Prostate gland (tissue), 2 donors: Measurements from ENCODE around the gene XXYLT1. TPM values are rescaled to one million over a fixed set of nuclear protein-coding genes. Genes with fewer than 3 reads are reported as not detected.
A peak's percentile ranks its signal among the peaks of the same experiment; 100 is the strongest.

Experiments
- DNase-seq: peaks from one replicate; pipeline ENCODE4 v3.0.0-alpha.2; 2019; ENCODE audit warnings: low spot score
- H3K27ac ChIP-seq, 2 donors: fragments of 200-600 bp; sonication (generic); 2 replicates each; pipeline ENCODE4 v1.5.1; 2017 to 2019
- H3K27me3 ChIP-seq: fragments of 200-600 bp; sonication (generic); replicated peaks from 2 replicates; pipeline ENCODE4 v1.5.1; 2019; ENCODE audit not compliant: insufficient read depth
- H3K36me3 ChIP-seq, 2 donors: fragments of 200-600 bp; sonication (generic); 1 replicate in 1 of 2; 2 replicates in 1 of 2; pipeline versions ENCODE4 v1.5.1 to v1.8.1; 2017 to 2019
- H3K4me1 ChIP-seq: fragments of 200-600 bp; sonication (generic); replicated peaks from 2 replicates; pipeline ENCODE4 v1.5.1; 2019
- H3K4me3 ChIP-seq, 2 donors: fragments of 200-600 bp; sonication (generic); 2 replicates each; pipeline ENCODE4 v1.5.1; 2017 to 2019
- H3K9me3 ChIP-seq: fragments of 200-600 bp; sonication (generic); 2 replicates; pipeline ENCODE4 v1.5.1; 2017
- POLR2A ChIP-seq: fragments of 450-650 bp; IDR thresholded peaks from one replicate; pipeline ENCODE4 v1.6.1; 2016; ENCODE audit warnings: antibody characterized with exemption, mild to moderate bottlenecking
- POLR2AphosphoS5 ChIP-seq: sonication (generic); formaldehyde crosslinking; IDR thresholded peaks from one replicate; pipeline ENCODE4 v1.6.1; 2017; ENCODE audit warnings: antibody characterized with exemption
- whole genome bisulfite sequencing: methylation state at CpG from one replicate; pipeline ENCODE4 v1.1.5; 2018; 5-methylcytosine and 5-hydroxymethylcytosine counted together
- intact Hi-C: fragments of 100-400 bp; cut with DNase I; formaldehyde crosslinking; loops from one replicate; pipeline ENCODE4 v1.14.2; 2022
- total RNA-seq, 2 donors: library from RNA; depleted of rRNA; stranded (reverse); fragments of >200 nt; gene quantifications; one replicate each; pipeline ENCODE4 v1.1.0, GENCODE V29; 2016
- TF ChIP-seq, protein P1 (sequence below), 4 experiments: fragments of 200-600 bp in 2 of 4; fragments of 450-650 bp in 2 of 4; sonication (generic) in 2 of 4; IDR thresholded peaks; 1 replicate in 3 of 4; 2 replicates in 1 of 4; pipeline ENCODE4 v1.5.1; 2016 to 2019; ENCODE audit warnings: antibody characterized with exemption in 4 of 4, mild to moderate bottlenecking in 2 of 4, moderate library complexity in 2 of 4

The XXYLT1 gene
- total RNA-seq, 2 donors from 2014 or later = 14.9 to 22.7 TPM

DNA sequence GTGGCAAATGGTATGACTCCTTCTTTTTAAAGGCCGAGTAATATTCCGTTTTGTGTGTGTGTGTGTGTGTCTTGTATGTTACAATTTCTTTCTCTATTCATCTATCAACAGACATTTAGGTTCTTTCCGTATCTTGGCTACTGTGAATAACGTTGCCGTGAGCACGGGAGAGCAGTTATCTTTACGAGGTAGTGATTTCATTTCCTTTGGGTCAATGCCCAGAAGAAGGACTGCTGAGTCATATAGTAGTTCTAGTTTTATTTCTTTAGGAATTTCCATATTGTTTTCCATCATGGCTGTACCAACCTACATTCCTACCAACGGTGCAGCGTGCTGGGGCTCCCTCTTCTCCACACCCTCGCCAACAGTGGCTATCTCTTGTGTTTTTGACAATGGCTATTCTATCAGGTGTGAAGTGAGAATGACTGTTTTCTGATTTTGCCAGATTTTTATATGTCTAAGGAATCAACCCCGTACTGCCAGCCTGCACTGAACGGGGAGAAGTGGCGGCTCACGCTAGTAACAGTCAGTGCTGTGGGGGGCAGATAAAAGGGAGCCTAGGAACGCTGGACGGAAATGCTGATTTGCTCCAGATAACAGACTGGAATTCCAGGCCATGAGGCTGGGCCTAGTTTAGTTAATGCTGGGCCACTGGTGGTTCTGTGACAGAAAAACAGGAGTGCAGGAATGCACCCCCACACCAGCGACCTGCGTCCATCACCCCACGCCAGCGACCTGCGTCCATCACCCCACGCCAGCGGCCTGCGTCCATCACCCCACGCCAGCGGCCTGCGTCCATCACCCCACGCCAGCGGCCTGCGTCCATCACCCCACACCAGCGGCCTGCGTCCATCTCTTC, 168.1 kb downstream of the XXYLT1 start:
- TF ChIP-seq, protein P1, sequence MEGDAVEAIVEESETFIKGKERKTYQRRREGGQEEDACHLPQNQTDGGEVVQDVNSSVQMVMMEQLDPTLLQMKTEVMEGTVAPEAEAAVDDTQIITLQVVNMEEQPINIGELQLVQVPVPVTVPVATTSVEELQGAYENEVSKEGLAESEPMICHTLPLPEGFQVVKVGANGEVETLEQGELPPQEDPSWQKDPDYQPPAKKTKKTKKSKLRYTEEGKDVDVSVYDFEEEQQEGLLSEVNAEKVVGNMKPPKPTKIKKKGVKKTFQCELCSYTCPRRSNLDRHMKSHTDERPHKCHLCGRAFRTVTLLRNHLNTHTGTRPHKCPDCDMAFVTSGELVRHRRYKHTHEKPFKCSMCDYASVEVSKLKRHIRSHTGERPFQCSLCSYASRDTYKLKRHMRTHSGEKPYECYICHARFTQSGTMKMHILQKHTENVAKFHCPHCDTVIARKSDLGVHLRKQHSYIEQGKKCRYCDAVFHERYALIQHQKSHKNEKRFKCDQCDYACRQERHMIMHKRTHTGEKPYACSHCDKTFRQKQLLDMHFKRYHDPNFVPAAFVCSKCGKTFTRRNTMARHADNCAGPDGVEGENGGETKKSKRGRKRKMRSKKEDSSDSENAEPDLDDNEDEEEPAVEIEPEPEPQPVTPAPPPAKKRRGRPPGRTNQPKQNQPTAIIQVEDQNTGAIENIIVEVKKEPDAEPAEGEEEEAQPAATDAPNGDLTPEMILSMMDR (IDR thresholded peaks at IDR 0.05) = no peak
- TF ChIP-seq POLR2AphosphoS5 = peak; percentile 98
- DNase-seq = peak; percentile 85
- Histone ChIP-seq H3K4me3 (no peak overlapping the region), H3K27me3 (no peaks in the 10 kb centered on the region), H3K27ac (peak overlapping the region; percentile 58 to 69), H3K36me3 (no peaks in the 10 kb centered on the region), H3K9me3 (no peaks in the 10 kb centered on the region), H3K4me1 (no peaks in the 10 kb centered on the region)
- intact Hi-C loops = loop anchor here (10.0 kb wide), 1 partner anchor 328 kb away; no protein-coding TSS in a partner anchor
- WGBS = 62% methylated on average over 32 of the region's 32 CpGs

DNA sequence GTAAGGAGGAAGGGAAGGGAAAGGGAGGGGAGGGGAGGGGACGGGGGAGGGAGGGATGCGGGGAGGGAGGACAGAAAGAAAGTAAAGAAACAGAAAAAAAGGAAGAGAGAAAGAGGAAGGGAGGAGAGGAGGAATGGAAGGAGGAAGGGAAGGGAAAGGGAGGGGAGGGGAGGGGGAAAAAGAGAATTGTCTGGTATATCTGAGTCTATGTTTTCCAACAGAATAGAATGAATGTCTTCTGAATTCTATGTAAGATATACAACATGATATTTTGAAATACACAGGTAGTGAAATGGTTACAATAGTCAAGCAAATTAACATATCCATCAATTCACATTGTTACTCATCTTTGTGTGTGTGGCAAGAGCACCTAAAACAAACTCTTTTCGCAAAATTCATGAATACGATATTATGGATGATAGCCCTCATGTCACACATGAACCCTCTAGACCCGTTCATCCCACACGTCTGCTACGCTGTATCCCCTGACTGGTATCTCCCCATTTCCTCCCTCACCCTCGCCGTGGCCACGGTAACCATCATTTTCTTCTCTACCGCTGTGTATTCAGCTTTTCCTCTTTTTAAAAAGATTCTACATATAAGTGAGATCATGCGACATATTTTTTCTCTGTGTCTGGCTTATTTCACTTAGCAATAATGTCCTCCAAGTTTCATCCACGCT, 168.9 kb downstream of the XXYLT1 start:
- WGBS = 89% methylated on average over 13 of the region's 13 CpGs
- Histone ChIP-seq H3K27me3 (no peaks in the 10 kb centered on the region), H3K36me3 (no peaks in the 10 kb centered on the region), H3K4me3 (no peak overlapping the region), H3K9me3 (no peaks in the 10 kb centered on the region), H3K27ac (peak overlapping the region; percentile 58 to 69), H3K4me1 (peaks cover 1% of the 10 kb centered on the region)
- no peak for TF ChIP-seq POLR2A
- TF ChIP-seq, protein P1 (IDR thresholded peaks at IDR 0.05) = no peak
- no peak for TF ChIP-seq POLR2AphosphoS5
- intact Hi-C loops = loop anchor here (10.0 kb wide), 1 partner anchor 327 kb away; no protein-coding TSS in a partner anchor
- no peak for DNase-seq

DNA sequence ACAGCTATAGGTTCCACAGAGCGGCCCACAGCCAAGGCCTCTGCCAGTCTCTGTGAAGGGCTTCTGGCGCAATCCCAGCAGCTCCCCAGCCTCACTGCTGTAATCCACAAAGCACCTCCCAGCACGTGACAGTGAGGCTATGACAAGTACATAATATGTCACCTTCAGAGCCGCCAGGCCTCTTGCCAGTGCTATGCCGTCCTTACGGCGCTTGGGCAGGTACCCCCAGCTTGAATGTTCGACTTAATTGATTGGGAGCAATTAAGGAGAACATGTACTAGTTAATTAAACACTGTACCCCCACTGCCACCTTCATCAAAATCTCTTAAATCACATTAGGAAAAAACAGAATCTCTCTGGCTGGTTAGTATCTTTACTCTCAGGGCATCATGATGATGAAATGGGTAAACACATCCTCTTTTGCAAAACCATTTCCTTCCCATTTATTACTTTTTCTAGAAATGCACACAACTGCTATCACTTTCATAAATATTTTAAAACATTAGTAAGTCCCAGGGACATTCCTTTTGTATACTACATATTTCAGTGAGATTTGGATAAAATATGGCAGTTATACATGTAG, 169.9 kb downstream of the XXYLT1 start:
- Histone ChIP-seq H3K27me3 (no peaks in the 10 kb centered on the region), H3K4me1 (peaks cover 4% of the 10 kb centered on the region), H3K27ac (no peak overlapping the region), H3K4me3 (no peak overlapping the region), H3K9me3 (no peaks in the 10 kb centered on the region), H3K36me3 (no peaks in the 10 kb centered on the region)
- 63% methylated on average over 8 of the region's 8 CpGs for WGBS
- intact Hi-C loops = loop anchor here (10.0 kb wide), 1 partner anchor 326 kb away; no protein-coding TSS in a partner anchor
- peak; percentile 53 for DNase-seq
- TF ChIP-seq POLR2A = no peak
- peak; percentile 11 for TF ChIP-seq POLR2AphosphoS5
- TF ChIP-seq, protein P1 (IDR thresholded peaks at IDR 0.05) = no peak

DNA sequence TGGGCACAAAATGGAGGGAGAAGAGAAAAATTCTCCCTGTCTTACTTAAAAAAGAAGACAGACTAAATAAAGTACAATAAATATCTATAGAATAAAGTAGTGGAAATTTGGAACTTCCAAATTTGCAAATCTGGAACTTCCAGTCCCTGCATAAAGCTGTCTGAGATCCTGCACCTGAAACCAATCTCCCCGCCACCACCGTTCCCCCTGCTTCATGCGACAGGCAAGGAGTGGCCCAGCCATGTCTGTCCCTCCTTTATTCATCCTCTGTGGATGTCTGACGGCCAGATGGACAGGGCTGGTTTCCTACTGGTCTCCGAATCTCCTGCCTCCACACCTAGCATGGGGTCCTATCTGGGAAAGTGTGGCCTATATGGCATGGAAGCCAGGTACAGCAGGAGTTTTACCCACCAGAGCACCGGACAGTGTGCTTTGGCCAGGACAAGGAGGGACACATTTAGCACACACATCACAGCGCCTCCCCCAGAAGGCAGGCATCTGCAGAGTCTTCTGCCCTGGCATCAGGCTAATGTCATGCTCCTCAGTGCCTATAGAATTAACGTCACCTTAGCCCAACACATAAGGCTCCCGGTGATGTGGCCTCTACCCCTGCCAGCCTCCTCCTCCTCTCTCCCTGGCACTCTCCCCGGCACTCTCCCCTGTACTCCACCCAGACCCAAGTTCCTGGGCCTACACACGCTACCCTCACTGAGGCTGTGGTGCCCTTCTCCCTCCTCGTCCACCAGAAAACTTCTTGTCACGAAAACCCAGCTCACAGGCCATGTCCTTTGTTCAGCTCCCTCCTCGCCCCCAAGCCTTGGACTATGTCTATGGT, 170.8 kb downstream of the XXYLT1 start:
- DNase-seq = no peak
- intact Hi-C loops = loop anchor here (10.0 kb wide), 1 partner anchor 325 kb away; no protein-coding TSS in a partner anchor
- no peak overlapping the region for H3K4me3 ChIP-seq
- H3K4me1 ChIP-seq = peaks cover 4% of the 10 kb centered on the region
- no peaks in the 10 kb centered on the region for H3K27me3 ChIP-seq
- H3K36me3 ChIP-seq = no peaks in the 10 kb centered on the region
- no peaks in the 10 kb centered on the region for H3K9me3 ChIP-seq
- TF ChIP-seq POLR2A (no peak), POLR2AphosphoS5 (no peak)
- TF ChIP-seq, protein P1 (IDR thresholded peaks at IDR 0.05) = no peak
- WGBS = 88% methylated on average over 14 of the region's 14 CpGs
- H3K27ac ChIP-seq = no peak overlapping the region
